HG03457 (cell line): Measurements from ENCODE around the gene STT3B.

Source experiments
- ATAC-seq: cut with Tn5 transposase; IDR thresholded peaks from one replicate; pipeline ENCODE4 v1.9.1; 2021; ENCODE audit warnings: moderate number of reproducible peaks; ENCODE audit not compliant: unreplicated experiment

Gene STT3B

DNA sequence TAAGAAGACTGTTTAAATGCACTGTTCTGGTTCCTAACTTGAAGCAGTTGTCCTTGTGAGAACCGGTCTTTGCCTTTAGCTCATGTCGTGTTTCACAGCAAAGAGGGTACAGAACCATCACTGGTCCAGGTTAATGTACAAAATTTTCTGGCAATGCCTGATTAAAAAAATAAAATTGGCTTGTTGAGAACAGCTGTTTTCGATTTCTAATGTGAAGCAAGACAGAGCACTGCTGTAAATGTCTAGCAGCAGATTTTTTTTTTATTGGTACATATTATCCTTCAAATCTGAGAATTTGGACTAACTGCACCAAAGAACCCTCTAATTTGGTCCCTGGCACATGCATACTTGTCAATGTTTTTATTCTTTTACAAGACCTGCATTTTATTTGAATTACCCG, 103.3 kb downstream of the STT3B start:
- ATAC-seq, result no peak

GRCh38 chr3:31636694-31637442, 104.1 kb downstream of the STT3B start:
- ATAC-seq, result no peak

DNA sequence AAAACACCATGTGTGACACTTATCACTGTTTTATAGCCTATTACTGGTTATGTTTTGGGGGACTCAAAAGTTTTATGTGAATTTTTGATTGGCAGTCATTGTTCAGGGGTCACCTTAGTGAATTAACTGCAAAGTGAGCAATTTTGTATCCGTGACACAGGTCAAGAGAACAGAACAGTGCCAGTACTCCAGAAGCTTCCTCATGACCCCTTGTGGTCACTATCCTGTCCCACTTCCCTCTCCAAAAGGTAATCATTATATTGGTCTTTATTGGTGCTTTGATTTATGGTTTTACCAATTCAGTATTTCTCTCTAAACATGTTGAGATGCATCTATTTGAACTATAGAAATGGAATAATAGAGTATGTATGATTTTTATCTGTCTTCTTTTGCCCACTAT, 107.1 kb downstream of the STT3B start:
- no peak for ATAC-seq

DNA sequence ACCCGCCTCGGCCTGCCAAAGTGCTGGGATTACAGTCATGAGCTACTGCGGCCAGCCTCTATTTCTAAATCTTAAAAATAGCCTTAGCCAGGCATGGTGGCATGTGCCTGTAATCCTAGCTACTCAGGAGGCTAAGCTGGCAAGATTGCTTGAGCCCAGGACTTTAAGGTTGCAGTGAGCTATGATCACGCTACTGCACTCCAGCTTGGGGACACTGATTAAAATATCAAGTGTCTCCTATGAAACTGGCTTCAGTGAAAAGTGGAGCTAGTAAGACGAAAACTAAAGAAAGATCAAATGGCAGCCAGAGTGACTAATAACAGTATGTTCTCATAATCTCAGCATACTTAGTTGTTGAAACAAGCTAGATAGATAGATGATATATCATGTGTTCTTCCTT, 112.5 kb downstream of the STT3B start:
- no peak for ATAC-seq

- no peak for ATAC-seq
These were observed 115.7 kb downstream of the STT3B start for GRCh38 chr3:31648286-31648968.

DNA sequence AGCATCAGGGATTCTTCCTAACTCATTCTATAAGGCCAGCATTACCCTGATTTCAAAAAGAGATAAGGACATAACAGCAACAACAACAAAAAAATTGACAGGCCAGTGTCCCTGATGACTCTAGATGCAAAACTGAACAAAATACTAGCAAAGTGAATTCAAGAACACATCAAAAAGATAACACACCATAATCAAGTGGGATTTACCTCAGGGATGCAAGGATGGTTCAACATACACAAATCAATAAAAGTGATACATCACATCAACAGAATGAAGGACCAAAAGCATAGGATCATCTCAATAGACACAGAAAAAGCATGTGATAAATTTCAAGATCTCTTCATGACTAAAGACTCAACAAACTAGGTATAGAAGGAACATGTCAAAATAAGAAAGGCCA, 119.6 kb downstream of the STT3B start:
- ATAC-seq, result no peak

- no peak for ATAC-seq
These were observed 120.7 kb downstream of the STT3B start for GRCh38 chr3:31653464-31653863.

- no peak for ATAC-seq
These were observed 122.3 kb downstream of the STT3B start for GRCh38 chr3:31654998-31655397.

GRCh38 chr3:31659246-31659645, 126.5 kb downstream of the STT3B start:
- ATAC-seq, result no peak

- no peak for ATAC-seq
These were observed 128.6 kb downstream of the STT3B start for GRCh38 chr3:31661286-31661685.

DNA sequence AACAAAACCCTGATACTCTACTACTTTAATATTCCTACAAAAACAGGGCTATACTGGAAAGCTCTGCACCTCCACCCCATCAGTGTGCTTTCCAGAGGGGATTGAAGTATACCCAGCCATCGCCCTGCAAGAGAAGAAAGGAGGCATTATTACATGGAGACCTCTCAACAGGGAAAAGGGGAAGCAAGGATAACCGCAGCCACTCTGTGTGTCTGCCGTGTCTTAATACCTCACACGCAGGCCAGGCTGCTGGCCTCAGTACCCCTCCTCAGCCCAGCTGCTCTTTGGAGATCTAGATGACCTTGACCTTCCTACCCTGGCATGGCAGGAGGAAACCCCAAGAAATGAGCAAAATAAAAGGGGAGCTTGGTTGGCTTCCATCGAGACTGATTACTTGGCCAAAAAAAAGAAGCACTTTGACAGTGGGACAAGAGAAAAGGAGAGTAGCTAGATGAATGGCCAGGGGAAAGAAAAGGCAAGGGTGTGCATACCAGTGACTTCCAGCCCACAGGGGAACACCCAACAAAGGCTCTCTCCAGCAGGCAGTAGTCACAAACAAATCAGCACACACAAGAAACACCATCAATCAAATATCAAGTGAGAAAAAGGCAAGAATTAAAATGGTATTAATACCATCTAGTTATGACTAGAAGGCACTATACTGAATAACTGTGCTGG, 129.4 kb downstream of the STT3B start:
- ATAC-seq, result no peak

DNA sequence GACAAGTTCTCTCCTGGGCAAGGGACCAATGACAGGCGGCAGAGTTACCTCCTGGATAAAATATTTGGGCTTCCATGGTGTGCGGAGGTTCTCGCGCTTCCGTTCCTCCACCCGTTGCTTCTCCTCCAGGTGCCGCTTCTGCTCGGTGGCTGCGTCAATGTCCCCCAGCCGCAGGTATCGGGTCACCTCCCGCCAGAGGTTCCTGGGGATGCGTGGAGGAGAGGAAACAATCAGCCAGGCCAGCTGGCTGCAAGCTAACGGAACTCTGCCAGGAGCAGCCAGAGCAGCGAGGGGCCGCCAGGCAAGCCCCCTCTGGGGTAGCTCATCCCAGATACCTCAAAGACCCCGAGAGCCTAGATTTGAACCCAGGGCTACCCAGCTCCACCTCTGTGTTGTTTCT, 131.3 kb downstream of the STT3B start:
- ATAC-seq, result no peak

- no peak for ATAC-seq
These were observed 134.9 kb downstream of the STT3B start for GRCh38 chr3:31667582-31667981.

GRCh38 chr3:31668242-31668641, 135.5 kb downstream of the STT3B start:
- no peak for ATAC-seq

GRCh38 chr3:31670136-31670535, 137.4 kb downstream of the STT3B start:
- ATAC-seq, result no peak

GRCh38 chr3:31670722-31671121, 138.0 kb downstream of the STT3B start:
- ATAC-seq, result no peak

DNA sequence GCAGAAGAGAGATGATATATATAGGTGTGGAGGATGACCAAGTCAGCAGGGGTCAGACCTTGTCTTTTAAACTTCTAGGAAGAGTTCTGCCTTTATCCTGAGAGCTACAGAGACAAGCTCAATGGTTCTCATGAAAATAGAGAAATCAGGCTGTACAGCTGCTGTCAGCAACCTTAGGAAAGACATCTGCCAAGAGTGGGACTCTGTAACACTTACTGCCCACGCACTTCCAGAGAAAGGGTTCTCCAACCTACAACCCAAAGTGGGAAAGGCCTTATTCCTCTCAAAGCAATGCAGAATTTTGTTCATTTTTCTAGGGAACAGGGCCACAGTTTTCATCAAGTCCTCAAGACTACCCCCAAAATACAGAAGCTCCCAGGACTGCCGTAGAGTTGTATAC, 138.7 kb downstream of the STT3B start:
- ATAC-seq, result no peak

DNA sequence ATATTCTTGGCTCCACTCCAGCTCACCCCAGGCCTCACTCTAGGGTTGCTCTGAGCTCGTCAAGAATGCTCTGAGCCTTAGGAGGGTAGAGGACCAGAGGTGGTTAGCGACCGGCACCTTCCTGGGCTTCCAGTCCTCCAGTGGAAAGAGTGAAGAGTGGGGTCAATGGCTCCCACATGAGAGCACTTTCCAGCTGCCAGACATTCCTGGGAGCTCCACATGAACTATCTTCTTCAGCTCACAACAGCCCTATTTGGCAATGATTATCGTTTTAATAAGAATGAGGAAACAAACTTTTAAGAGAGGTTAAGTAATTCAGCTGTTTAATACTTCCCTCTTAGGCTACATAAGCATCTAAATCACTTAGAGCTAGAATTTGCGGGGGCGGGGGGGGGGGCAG, 139.3 kb downstream of the STT3B start:
- no peak for ATAC-seq

DNA sequence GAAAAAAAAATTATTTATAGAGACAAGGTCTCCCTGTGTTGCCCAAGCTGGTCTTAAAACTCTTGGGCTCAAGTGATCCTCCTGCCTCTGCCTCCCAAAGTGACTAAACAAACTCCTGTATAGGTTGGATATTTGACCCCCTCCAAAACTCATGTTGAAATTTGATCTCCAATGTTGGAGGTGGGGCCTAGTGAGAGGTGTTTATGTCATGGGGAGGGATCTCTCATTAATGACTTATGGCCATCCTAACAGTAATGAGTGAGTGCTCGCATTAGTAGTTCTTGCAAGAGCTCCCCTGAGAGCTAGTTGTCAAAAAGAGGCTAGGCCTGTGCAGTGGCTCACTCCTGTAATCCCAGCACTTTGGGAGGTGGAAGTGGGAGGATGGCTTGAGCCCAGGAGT, 141.2 kb downstream of the STT3B start:
- ATAC-seq, result no peak

DNA sequence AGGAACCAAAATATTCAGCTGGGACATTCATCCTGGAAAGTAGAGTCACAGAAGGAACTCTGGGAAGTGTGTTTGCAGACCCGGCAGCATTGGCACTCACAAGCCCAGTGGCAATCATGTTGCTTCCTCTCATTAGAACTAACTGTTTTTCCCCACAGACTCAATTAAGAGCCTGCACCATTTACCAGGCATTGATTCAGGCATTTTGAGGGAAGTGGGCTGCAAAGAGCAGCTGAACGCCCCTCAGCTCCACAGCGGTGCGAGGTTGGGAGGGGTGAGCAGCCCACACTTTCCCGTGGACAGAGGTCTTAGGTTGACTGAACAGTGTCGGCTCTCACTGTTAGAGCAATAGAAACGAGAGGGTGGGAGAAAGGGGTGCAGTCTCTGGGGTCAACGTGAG, 143.8 kb downstream of the STT3B start:
- no peak for ATAC-seq

GRCh38 chr3:31680072-31680870, 147.5 kb downstream of the STT3B start:
- no peak for ATAC-seq
